ENCODE results near the gene ABCB6. TPM values are rescaled to one million over a fixed set of nuclear protein-coding genes. Genes with fewer than 3 reads are reported as not detected.

Gene ABCB6
- total RNA-seq, 1 experiment from 2014 or later: 68.6 TPM

DNA sequence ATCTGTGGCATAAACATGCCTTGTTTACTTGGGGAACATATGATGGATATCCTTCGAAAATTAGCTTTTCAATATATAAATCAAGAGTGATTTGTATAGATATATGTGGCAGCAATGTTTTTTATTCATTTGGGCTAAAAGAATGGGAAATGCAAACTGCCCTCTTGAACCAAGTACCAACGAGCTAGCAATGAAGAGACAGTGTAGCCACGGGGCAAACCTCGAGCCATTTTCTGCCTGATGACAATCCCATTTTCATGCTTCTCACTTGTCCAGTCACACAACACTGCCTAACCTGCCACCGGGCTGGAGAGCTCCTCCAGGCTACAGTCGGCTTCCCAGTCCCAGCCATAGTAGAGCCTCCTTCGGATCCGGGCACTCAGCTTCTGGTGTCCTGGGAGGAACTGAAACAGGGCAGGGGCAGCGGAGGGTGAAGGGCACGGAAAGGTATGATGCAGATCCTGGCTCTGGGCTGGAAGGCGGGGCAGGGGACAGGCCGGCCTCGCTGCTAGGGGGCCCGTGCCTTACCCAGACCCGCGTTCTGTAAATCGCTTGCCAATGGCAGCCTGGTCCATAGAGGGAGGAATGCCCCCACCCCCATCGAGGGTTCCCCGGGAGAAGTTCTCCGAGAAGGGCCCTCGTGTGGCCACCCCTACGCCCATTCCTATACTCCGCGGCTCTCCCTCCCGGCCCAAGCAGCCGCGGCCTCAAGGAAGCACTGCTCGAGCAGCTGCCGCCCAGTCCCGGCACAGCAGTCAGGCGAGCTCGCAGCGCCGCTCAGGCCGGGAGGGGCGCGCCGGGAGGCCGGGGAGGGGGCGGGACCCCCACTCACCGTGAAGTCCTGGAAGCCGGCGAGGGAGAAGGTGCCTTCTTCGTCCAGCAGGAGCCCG, 42.6 kb downstream of the ABCB6 start:
- BruUV-seq (replicated peaks): TSS peak; percentile 45

DNA sequence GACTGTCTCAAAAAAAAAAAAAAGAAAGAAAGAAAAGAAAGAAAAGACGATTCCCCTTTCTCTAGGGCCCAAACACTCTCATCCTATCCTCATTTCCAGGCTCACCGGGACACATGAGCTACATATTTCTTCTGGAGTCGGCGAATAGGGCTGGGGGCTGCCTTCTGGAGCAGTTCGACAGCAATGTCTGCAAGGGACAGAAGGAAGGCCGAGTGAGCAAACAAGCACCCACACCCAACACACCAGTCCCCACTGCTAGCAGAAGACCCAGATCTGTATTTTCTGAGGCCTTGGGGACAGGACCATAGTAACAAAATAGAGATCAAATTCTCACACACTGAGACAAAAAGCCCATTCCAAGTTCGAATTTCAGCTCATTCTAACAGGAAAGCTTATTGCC, 43.3 kb downstream of the ABCB6 start:
- Mint-ChIP-seq H3K9me3 (ENCODE audit: unreplicated experiment) (no peaks in the 10 kb centered on the region), H3K4me3 (ENCODE audit: unreplicated experiment) (peak overlapping the region; percentile 90), H3K36me3 (ENCODE audit: insufficient read depth, unreplicated experiment) (peaks cover 38% of the 10 kb centered on the region), H3K27me3 (ENCODE audit: insufficient read depth, unreplicated experiment) (no peaks in the 10 kb centered on the region), H3K27ac (ENCODE audit: unreplicated experiment) (peak overlapping the region; percentile 48), H3K4me1 (ENCODE audit: low read depth, unreplicated experiment) (peaks cover 26% of the 10 kb centered on the region)
- Histone ChIP-seq H3K4me3 (ENCODE audit: low read depth, low read length) (peak overlapping the region; percentile 93), H3K27me3 (replicated peaks; ENCODE audit: control insufficient read depth, insufficient read depth, low read length) (no peaks in the 10 kb centered on the region; the same call in 1 of the 2 replicates), H3K36me3 (ENCODE audit: control insufficient read depth, insufficient read depth, low read length) (peaks cover 15% of the 10 kb centered on the region), H3K4me1 (peaks cover 23% of the 10 kb centered on the region), H3K9me3 (no peaks in the 10 kb centered on the region)
- TF ChIP-seq, protein P1, sequence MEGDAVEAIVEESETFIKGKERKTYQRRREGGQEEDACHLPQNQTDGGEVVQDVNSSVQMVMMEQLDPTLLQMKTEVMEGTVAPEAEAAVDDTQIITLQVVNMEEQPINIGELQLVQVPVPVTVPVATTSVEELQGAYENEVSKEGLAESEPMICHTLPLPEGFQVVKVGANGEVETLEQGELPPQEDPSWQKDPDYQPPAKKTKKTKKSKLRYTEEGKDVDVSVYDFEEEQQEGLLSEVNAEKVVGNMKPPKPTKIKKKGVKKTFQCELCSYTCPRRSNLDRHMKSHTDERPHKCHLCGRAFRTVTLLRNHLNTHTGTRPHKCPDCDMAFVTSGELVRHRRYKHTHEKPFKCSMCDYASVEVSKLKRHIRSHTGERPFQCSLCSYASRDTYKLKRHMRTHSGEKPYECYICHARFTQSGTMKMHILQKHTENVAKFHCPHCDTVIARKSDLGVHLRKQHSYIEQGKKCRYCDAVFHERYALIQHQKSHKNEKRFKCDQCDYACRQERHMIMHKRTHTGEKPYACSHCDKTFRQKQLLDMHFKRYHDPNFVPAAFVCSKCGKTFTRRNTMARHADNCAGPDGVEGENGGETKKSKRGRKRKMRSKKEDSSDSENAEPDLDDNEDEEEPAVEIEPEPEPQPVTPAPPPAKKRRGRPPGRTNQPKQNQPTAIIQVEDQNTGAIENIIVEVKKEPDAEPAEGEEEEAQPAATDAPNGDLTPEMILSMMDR (IDR thresholded peaks at IDR 0.05; ENCODE audit: insufficient read depth in 1 of 2, low read depth in 1 of 2, low read length in 1 of 2, severe bottlenecking in 1 of 2, unreplicated experiment in 1 of 2): no peak
- POLR2A ChIA-PET: interaction anchor here (1.0 to 1.3 kb wide), 3 partner anchors 32 to 103 kb away, joined by 5 to 6 read pairs (median 6); partner anchors contain the start of genes DNAJB2, GLB1L and STK16
- CTCF ChIA-PET: interaction anchor here (1.0 to 1.7 kb wide), 5 partner anchors 20 to 195 kb away, joined by 3 to 13 read pairs (median 3); partner anchors contain the start of gene ZFAND2B
- DNase-seq: no peak
- no TSS peak for BruUV-seq (replicated peaks)
- intact Hi-C loops (cut with micrococcal nuclease; ENCODE audit: unreplicated experiment): loop anchor here (5.0 kb wide), 1 partner anchor 102 kb away; the partner anchor contains the start of gene DNAJB2

More for the DNA sequence above, 42.6 kb downstream of the ABCB6 start:
- peaks cover 25% of the 10 kb centered on the region for H3K4me1 Mint-ChIP-seq (ENCODE audit: low read depth, unreplicated experiment)
- H3K36me3 Mint-ChIP-seq (ENCODE audit: insufficient read depth, unreplicated experiment): peaks cover 37% of the 10 kb centered on the region
- no peaks in the 10 kb centered on the region for H3K9me3 Mint-ChIP-seq (ENCODE audit: unreplicated experiment)
- peak overlapping the region; percentile 93 for H3K4me3 ChIP-seq (ENCODE audit: low read depth, low read length)
- no peaks in the 10 kb centered on the region; the same call in 1 of the 2 replicates for H3K27me3 ChIP-seq (replicated peaks; ENCODE audit: control insufficient read depth, insufficient read depth, low read length)
- peak overlapping the region; percentile 48 for H3K27ac Mint-ChIP-seq (ENCODE audit: unreplicated experiment)
- H3K36me3 ChIP-seq (ENCODE audit: control insufficient read depth, insufficient read depth, low read length): peaks cover 16% of the 10 kb centered on the region
- POLR2A ChIA-PET: interaction anchor here (0.6 to 1.4 kb wide), 11 partner anchors 12 to 212 kb away, joined by 3 to 13 read pairs (median 6); partner anchors contain the start of genes ABCB6, DNAJB2, DNPEP and GLB1L
- CTCF ChIA-PET: interaction anchor here (0.6 to 2.0 kb wide), 10 partner anchors 21 to 211 kb away, joined by 3 to 13 read pairs (median 4); partner anchors contain the start of genes ANKZF1, ATG9A and ZFAND2B
- H3K27me3 Mint-ChIP-seq (ENCODE audit: insufficient read depth, unreplicated experiment): no peaks in the 10 kb centered on the region
- H3K4me1 ChIP-seq: peaks cover 17% of the 10 kb centered on the region
- peak overlapping the region; percentile 90 for H3K4me3 Mint-ChIP-seq (ENCODE audit: unreplicated experiment)
- no peaks in the 10 kb centered on the region for H3K9me3 ChIP-seq
- TF ChIP-seq, protein P1 (IDR thresholded peaks at IDR 0.05; ENCODE audit: insufficient read depth in 1 of 2, low read depth in 1 of 2, low read length in 1 of 2, severe bottlenecking in 1 of 2, unreplicated experiment in 1 of 2): no peak
- intact Hi-C loops (cut with micrococcal nuclease; ENCODE audit: unreplicated experiment): loop anchor here (1.0 to 5.0 kb wide), 3 partner anchors 16 to 211 kb away; partner anchors contain the start of genes DNAJB2, DNPEP and NHEJ1
- peak; percentile 68 to 71 for DNase-seq

DNA sequence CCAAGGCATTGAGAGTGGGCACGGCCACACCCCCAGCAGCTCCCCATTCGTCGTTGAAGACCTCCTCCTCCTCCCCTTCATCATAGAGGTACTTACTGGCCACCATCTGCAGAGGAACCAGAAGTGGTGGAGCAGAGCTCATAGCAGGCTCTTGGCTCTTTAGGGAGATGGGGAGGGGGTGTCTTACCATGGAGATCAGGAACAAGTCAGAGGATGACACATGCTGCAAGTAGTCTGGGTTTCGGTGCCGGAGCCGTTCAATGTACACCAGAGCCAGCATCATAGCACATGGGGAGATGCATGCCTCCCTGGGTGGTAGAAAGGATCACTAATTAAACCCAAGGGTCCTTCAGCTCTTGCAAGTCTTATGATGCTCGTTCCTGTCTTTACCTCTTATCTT, 44.0 kb downstream of the ABCB6 start:
- intact Hi-C loops (cut with micrococcal nuclease; ENCODE audit: unreplicated experiment): loop anchor here (5.0 kb wide), 1 partner anchor 102 kb away; the partner anchor contains the start of gene DNAJB2
- TF ChIP-seq, protein P1 (IDR thresholded peaks at IDR 0.05; ENCODE audit: insufficient read depth in 1 of 2, low read depth in 1 of 2, low read length in 1 of 2, severe bottlenecking in 1 of 2, unreplicated experiment in 1 of 2): no peak
- Mint-ChIP-seq H3K27ac (ENCODE audit: unreplicated experiment) (no peak overlapping the region), H3K27me3 (ENCODE audit: insufficient read depth, unreplicated experiment) (no peaks in the 10 kb centered on the region), H3K4me1 (ENCODE audit: low read depth, unreplicated experiment) (peaks cover 28% of the 10 kb centered on the region), H3K9me3 (ENCODE audit: unreplicated experiment) (no peaks in the 10 kb centered on the region), H3K4me3 (ENCODE audit: unreplicated experiment) (peak overlapping the region; percentile 9), H3K36me3 (ENCODE audit: insufficient read depth, unreplicated experiment) (peaks cover 38% of the 10 kb centered on the region)
- Histone ChIP-seq H3K4me1 (peaks cover 27% of the 10 kb centered on the region), H3K36me3 (ENCODE audit: control insufficient read depth, insufficient read depth, low read length) (peaks cover 15% of the 10 kb centered on the region), H3K4me3 (ENCODE audit: low read depth, low read length) (no peak overlapping the region), H3K27me3 (replicated peaks; ENCODE audit: control insufficient read depth, insufficient read depth, low read length) (no peaks in the 10 kb centered on the region; the same call in 1 of the 2 replicates), H3K9me3 (no peaks in the 10 kb centered on the region)
- DNase-seq: no peak
- CTCF ChIA-PET: no interaction called here
- no TSS peak for BruUV-seq (replicated peaks)
- POLR2A ChIA-PET: no interaction called here

All from Caco-2 (cell line).